ENCODE results near the gene TM9SF2. TPM values are rescaled to one million over a fixed set of nuclear protein-coding genes. Genes with fewer than 3 reads are reported as not detected.
A peak's percentile ranks its signal among the peaks of the same experiment; 100 is the strongest.

The TM9SF2 gene
- total and polyA plus RNA-seq, 9 of the 15 experiments (the other 6 are each of a cell fraction or from before 2014, with no cell fraction given): 23.3 to 83.2 (median 55.1) TPM

DNA sequence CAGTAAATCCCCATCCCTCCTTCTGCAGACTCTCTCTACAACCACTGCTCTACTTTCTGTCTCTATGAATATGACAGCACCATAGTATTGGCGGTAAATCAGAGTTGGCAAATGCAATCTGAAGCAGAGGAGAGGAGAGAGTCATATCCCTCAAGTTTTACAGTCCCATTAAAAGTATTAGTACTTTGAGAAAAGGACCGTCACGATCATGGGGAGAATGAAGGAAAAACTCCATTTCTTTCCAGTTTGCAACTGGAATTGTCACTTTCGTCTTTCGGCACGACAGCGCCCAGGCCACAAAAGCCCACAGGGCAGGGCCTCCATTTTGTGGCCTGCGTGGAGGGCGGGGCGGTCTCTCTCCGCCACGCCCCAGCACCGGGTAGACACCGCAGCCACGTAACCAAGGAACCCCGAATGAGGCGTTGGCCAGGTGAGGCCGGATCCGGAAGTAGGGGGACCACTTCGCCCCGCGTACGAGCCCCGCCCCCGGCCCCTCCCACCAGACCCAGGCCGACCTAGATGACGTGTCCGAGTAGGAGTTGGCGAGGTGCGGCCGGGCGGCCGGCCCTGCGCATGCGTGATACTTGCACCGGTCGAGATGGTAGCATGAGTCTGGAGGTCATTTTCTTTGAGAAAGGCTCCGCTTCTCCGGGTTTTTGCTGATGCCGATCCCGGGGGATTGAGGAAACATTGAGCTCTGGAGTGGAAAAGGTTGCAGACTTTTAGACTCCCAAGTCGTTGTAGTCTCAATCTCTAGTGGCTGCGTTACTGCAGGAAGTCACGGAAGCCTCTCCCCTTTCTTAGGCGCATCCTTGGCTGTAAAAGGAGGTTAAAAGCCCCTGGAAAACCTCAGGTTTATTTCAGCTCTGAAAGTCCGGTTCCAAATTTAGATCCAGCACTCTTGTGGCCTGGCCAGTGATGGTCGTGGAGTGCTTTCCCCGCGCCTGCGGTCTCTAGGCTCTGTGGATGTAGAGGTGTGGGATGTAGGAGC lies 2.8 kb upstream of the TM9SF2 start (continued):
- TF ChIP-seq ZNF766 (CRISPR knock-in tag; conservative IDR thresholded peaks at IDR 0.05) (no peak), ATF7 (IDR thresholded peaks at IDR 0.05) (peak; percentile 84), ARNT (IDR thresholded peaks at IDR 0.05) (no peak), YY1 (IDR thresholded peaks at IDR 0.05; ENCODE audit: borderline replicate concordance in 1 of 3, control insufficient read depth in 1 of 3, extremely low read depth in 1 of 3, insufficient read depth in 3 of 3, insufficient read length in 1 of 3, insufficient replicate concordance in 2 of 3, low read depth in 1 of 3, low read length in 2 of 3) (peak; percentile 45 to 90 (median 83)), ZNF79 (CRISPR knock-in tag; IDR thresholded peaks at IDR 0.05; ENCODE audit: low read depth) (no peak), FOXK2 (conservative IDR thresholded peaks at IDR 0.05 in 1 of 2, IDR thresholded peaks at IDR 0.05 in 1 of 2; ENCODE audit: low read depth in 2 of 2) (0 out of 4 replicates have a peak, but pooled peaks of 1 of the 2 experiments have one; percentile 43), ZBTB17 (CRISPR knock-in tag; IDR thresholded peaks at IDR 0.05) (no peak), RHOXF2B (CRISPR knock-in tag; conservative IDR thresholded peaks at IDR 0.05) (no peak), KLF6 (CRISPR knock-in tag; IDR thresholded peaks at IDR 0.05; ENCODE audit: borderline replicate concordance) (peak; percentile 92), ZNF518B (CRISPR knock-in tag; IDR thresholded peaks at IDR 0.05) (no peak), E2F1 (CRISPR knock-in tag; IDR thresholded peaks at IDR 0.05) (no peak; the same call in 1 of the 2 replicates), ADNP (tag; IDR thresholded peaks at IDR 0.05) (no peak), CEBPB (tag; IDR thresholded peaks at IDR 0.05) (no peak), MCM7 (IDR thresholded peaks at IDR 0.05) (no peak), ZNF644 (tag; IDR thresholded peaks at IDR 0.05; ENCODE audit: low read depth) (no peak), ZEB2 (IDR thresholded peaks at IDR 0.05) (peak; percentile 87), TAF7 (tag; IDR thresholded peaks at IDR 0.05) (no peak), CBFB (CRISPR knock-in tag; IDR thresholded peaks at IDR 0.05) (no peak), TRIM28 (IDR thresholded peaks at IDR 0.05) (no peak), NUFIP1 (IDR thresholded peaks at IDR 0.05; ENCODE audit: partially characterized antibody) (no peak), BMI1 (IDR thresholded peaks at IDR 0.05; ENCODE audit: low read length) (no peak)
- TF ChIP-seq, protein P1, sequence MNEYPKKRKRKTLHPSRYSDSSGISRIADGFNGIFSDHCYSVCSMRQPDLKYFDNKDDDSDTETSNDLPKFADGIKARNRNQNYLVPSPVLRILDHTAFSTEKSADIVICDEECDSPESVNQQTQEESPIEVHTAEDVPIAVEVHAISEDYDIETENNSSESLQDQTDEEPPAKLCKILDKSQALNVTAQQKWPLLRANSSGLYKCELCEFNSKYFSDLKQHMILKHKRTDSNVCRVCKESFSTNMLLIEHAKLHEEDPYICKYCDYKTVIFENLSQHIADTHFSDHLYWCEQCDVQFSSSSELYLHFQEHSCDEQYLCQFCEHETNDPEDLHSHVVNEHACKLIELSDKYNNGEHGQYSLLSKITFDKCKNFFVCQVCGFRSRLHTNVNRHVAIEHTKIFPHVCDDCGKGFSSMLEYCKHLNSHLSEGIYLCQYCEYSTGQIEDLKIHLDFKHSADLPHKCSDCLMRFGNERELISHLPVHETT (CRISPR knock-in tag; conservative IDR thresholded peaks at IDR 0.05 in 1 of 2, IDR thresholded peaks at IDR 0.05 in 1 of 2): peak in 1 of 2 experiments; percentile 68; a peak in 2 of 4 replicates
